GM19463 (cell line): Measurements from ENCODE around the gene NUDT16L1.

Source experiments
- ATAC-seq: cut with Tn5 transposase; IDR thresholded peaks from one replicate; pipeline ENCODE4 v1.9.1; 2021; ENCODE audit warnings: mild to moderate bottlenecking, moderate library complexity; ENCODE audit not compliant: unreplicated experiment

The NUDT16L1 gene

DNA sequence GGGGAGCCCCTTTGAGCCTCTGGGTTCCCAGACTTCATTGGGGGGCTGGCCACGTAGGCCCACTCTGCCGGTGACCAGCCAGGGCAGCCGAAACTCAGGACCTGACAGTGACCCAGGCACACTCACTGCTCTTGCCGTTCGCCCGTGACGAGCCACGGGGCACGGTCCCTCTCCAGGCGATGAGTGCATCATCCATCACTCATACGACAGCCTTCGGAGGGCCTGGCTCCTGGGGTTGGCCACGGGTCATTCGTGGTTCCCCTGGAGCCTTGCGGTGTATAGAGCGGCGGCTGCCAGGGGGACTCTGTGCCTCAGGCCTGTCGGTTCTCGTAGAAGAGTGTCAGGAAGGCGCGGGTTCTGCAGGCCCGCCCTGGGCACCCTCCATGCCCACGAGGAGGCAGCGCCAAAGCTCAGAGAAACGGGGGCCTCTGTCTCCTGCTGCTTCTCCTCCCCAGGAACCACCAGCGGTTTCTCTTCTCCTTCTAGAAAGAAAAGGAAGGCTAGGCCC lies 11.2 kb upstream of the NUDT16L1 start:
- ATAC-seq: no peak

DNA sequence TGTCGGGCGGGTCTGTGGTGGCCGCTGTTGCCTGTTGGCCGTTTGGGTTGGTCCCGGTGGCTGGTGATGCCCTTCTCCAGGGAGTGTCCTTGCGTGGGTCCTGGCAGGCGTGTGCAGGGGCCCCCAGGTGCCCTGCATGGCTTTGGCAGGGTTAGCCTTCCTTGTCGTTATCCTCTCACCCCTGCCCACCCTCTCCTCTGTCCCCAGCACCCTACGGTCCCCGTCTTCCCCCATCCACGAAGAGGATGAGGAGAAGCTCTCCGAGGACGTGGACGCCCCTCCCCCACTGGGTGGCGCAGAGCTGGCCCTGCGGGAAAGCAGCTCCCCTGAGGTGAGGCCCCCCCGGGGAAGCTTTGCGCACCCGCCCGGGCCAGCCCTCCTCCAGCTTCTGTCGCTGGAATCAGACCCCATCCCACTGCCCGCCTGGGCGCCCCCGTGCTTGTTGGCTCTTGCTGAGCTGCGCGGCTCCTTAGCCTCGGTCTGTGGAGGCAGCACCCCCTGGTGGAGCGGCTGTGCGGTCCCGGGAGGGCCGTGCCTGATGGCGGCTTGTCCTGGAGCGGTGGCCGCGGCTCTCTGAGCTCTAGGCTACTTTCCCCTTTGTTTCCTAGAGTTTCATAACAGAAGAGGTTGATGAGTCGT lies 10.6 kb upstream of the NUDT16L1 start:
- no peak for ATAC-seq

DNA sequence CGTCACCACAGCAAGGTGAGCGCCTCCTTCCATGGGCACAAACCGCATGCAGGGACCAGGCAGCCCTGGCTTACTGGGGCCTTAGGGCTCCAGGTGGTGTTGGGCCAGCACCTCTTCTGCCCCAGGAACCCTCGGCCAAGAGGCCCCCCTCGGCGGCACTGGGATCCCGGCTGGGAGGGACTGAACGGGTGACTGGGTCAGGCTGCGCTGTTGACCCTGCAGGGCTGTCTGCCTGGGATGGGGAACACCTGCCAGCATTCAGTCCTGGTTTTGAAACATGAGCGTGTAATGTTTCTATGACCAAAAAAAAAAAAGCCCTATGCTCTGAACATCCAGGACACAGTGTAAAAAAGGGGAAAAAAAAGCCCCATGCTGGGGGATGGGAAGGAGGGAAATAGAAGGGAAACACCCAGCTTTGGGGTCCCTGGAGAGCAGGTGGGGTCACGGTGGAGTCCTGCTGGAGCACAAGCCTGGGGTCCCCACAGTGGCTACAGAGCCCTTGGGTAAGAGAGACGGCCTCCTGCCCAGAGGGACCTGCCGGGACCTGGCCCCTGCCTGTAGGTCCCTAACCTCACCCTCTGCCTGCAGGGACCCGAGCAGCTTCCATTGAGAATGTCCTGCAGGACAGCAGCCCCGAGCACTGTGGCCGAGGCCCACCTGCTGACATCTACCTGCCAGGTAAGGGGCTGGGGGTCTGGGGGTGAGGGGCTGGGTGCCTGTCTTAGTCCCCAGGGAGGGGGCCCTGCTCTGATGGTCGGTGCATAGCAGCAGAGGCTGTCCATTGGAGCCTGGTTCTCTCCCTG lies 9.9 kb upstream of the NUDT16L1 start:
- ATAC-seq: no peak

DNA sequence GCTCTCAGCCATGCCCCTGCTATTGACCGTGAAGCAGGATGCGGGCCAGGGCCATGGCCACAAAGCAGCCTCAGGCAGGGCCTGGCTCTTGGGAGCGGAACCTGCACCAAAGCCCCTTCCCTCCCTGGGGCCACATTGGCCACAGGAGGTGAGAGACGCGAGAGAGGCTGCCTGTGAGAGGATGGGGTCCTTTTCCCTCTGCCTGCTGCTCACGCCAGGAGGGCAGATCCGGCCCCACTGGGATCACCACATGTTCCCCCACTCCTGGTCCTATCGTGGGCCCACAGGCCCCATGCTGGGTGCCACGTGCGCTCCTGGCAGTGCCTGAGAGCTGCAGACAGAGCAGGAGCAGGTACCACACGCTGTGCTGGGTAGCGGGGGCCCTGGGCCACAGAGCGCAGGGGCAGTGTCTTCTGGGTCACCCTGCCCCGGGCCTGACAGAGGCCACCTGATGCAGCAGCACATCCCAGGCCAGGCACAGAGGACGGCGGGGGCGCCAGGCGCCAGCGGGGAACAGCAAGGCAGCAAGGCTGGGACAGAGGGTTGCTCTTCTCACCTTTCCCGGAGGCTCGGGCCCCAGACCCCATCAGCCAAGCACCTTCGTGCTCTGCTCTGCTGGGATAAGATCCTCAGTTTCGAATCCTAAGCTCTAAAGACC lies 9.2 kb upstream of the NUDT16L1 start:
- ATAC-seq: no peak

DNA sequence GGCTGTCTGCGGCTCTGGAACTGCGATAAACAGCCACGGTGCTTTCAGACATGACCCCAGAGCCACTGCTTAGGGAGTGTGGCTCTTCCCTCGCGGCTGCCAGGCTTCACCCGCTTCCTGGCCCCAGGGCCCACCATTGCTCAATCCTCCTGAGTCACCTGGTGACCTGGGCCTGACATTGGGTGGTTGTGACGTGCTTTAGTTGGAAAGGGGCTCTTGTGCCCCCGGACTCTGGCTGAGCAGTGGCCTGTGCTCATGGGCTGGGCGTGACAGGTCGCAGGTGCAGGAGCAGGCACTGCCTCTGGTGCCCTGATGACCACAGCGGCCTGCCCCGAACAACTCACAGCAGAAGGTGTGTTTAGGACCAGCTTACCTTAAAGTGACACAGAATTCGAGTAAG lies 8.6 kb upstream of the NUDT16L1 start:
- ATAC-seq: no peak

DNA sequence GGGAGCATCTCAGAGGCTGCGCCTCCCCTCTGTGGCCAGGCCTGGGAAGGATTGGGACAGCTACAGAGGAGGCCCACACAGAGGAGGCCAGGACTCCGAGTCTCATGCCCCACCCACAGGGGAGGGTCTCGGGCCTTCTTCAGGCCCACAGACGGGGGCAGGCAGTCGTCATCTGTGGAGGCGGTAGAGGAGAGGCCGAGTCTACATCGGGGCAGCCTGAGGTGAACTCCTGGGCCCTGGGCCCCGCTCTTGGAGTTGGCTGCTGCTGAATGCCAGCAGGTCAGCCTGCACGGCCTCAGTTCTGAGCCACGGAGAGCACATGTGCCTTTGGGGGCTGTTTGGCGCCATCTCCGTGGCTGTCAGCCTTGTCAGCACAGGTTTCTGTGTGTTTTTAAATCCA lies 8.1 kb upstream of the NUDT16L1 start:
- no peak for ATAC-seq

DNA sequence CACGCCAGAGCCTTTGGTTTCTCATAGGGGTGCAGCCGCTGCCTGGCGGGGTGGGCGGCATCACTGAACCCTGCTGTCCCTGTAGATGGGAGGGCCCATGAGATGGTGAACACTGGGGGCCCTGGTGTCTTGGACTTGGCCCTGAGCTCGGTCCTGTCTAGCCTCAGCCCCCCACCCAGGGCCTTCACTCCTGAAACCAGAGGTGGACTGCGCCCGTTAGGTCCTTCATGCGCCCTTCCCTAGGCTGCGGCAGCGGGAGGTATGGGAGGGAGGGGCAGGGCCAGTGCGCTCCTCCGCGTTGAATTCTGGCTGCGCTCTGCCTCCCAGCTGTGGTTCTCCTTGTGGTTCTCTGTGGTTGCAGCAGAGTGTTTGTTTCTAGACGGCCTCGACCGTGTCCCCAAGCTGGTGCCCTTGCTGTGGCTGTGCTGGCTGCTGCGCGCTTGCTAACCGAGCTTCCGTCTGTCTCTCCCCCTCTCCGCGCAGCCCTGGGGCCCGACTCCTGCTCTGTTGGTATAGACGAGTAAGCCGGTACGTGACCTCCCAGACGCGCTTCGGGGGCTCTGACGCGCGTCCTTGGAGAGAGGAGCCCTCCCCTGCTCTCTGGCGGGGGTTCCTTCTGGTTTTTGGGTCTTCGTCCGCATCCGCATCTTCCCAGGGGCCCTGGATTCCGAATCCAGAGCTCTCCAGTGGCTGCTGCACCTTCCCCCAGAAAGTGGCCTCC lies 7.4 kb upstream of the NUDT16L1 start:
- no peak for ATAC-seq

DNA sequence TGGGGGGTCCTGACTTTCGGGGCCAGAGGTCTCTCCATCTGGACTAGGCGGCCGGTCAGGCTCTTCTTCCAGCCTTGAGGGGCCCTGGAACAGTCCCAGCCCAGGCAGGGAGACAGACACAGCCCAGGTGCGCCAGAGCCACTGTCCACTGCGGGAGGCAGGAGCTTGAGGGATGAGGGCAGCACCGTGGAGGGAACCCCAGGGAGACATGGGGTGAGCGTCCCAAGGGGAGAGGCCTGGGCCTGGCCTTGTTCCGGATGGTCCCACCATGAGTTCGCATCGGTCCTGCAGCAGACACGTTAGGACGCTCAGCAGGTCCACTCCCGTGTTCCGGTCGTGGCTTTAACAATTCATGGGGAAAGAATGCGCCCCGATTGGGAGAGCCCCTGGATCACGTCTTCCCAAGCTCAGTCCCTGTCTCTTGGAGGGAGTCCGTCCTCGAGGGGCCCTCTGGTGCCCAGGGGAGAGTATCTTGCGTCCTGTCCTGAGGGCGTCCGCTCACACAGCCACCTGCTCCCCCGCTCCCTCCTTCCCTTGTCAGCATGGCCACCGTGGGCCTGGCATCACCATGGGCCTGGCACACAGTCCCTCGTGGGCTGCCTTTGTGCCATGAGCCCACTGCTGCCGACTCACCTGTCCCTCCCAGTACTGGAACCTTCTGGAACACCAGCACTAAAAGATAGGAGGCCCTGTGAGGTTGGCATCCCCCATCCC lies 6.7 kb upstream of the NUDT16L1 start:
- ATAC-seq: no peak

DNA sequence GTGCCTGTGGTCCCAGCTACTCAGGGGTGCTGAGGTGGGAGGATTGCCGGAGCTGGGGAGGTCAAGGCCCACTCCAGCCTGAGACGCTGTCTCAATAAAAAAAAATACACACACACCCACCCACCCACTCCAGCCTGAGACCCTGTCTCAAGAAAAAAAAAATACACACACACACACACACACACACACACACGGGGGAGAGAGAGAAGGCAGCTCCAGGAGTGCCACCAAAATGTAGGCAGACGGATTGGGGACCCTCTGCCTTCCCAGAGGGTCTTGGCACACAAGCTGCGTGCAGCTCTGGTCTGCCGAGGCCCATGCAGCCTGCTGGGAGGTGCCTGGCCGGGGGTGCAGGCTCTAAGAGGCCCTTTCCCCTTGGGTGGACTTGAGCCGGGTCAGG lies 5.9 kb upstream of the NUDT16L1 start:
- ATAC-seq: no peak

DNA sequence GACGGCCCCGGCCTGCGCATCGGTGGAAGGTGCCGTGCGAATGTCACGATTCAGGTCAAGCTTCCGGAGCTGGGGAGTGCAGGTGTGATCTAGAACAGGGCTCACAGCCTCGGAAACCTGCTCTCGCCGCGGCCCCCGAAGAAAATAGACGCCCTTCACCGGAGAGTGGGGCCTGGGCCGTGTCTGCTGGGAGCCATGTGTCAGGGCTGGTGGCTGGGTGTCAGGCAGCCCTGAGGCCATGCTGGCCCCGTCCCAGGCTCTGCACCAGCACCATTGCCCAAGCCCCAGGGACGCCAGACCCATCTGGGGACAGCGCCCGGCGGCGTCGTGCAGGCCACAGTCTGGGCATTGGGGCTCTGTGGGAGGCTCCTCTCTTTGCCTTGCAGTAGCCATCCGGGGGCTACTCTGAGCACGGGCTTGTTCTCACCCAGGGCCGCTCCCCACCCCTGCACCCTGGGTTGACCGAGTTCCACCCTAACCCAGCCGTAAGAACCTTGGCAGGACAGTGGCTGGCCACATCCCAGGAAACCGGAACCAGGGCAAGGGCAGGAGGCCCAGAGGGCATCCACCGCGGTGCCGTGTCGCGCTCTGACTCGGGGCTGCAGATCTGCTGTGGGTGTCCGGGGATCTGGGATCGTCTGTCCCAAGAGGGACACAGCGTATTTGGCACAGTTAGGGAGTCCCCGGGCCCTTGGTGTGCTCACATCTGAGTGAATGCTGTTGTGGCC lies 5.3 kb upstream of the NUDT16L1 start:
- ATAC-seq: no peak

DNA sequence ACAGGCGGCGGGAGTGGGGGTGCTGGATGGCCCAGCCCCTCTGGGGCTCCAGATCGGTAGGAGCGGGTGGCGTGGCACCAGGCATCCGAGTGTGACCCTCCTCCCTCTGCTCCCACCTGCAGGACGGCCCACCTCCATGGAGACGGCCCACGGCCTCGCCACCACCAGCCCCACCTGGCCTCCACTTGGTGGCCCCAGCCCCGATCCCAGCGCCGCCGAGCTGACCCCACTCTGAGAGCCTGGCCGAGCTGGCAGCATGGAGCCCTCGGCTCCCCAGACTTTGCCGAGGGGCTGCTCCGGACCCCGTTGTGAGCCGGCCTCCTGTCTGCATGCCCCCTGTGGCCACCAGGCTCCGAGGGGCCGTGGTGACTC lies 4.7 kb upstream of the NUDT16L1 start:
- ATAC-seq: no peak

DNA sequence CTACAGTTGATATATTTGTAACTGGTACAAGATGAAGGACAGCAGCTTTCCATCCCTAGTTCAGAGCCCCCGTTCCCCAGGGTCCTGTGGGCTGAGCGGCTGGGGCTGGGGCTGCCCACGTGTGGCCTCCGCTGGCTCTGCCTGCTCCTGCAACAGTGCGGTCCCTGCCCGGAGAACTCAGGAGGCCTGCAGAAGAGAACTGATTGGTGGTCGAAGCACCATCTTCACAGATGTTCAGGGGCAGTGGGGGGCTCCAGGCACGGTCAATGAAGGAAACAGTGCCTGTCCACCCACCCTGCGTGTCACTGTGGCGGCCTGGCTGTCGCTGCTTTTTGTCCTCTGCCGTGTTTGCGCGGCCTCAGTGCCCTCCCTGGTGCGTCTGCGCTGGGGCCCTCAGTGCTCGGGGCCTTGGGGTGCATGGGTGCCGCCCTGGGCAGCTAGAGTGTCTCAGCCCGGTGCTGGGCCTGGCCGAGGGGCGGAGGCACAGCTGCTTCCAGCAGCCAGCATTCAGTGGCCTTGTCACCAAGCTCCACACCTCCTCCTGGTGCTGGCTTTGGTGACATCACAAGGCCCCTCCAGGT lies 4.2 kb upstream of the NUDT16L1 start:
- ATAC-seq: no peak

DNA sequence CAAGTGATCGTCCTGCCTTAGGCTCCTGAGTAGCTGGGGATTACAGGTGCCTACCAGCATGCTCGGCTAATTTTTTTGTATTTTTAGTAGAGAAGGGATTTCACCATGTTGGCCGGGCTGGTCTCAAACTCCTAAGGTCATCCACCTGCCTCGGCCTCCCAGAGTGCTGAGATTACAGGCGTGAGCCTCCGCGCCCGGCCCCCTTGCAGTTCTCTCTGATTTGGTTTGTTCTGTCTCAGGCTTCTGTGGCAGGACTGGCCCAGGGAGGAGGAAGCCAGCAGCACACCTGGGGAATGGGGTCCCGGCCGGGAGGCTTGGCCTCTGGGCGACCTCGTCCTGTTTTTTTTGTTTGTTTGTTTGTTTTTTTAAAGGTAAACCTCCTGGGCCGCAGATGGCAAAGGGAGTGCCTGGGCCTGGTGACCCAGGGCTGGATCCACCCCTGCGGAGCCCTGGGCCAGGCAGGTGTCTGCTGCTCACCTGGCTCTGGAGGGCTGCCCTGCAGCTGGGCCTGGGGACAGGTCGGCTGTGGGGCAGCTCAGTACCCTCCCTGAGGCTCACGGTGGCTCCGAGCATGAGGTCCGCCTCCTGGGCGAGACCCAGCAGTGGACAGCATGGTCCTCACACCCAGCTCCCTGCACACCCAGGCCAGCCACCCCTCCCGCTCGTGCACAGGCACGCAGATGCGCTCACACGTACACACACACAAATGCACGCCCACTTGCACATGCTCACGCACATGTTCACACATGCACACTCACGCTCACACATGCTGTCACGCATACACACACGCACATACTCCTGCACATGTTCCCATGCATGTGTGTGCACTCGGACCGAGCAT lies 3.3 kb upstream of the NUDT16L1 start:
- ATAC-seq: no peak

DNA sequence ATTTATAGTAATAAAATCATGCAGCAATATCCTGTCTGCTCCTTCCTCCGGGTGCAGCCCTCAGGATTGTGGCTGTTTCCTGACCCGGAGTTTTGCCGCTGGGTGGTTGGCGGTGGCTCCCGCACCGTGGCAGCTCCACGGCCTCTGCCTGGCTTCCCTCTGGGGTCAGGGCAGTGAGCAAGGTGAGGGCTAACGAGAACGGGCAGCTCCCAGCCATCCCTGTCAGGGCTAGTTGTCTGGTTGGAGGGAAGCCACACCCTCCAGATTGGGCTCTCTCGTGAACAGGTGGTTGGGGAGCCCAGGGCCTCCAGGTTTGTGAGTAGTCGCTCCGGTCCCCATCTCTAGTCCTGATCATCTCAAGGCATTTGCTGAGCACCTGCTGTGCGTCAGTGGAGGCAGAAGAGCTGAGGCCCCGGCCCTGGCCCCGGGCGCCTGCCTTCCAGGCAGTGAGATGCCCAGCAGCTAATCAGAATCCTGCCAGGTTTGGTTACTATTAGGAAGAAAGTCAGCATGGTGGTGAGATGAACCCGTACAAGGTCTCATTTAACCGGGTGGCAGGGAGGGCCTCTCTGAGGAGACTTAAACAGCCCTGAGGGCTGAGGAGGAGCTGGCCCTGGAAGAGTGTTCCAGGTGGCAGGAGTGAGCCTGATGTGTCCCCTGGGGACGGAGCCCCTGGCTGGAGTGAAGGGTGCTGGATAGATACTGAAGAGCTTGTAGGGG lies 2.3 kb upstream of the NUDT16L1 start:
- ATAC-seq: no peak

DNA sequence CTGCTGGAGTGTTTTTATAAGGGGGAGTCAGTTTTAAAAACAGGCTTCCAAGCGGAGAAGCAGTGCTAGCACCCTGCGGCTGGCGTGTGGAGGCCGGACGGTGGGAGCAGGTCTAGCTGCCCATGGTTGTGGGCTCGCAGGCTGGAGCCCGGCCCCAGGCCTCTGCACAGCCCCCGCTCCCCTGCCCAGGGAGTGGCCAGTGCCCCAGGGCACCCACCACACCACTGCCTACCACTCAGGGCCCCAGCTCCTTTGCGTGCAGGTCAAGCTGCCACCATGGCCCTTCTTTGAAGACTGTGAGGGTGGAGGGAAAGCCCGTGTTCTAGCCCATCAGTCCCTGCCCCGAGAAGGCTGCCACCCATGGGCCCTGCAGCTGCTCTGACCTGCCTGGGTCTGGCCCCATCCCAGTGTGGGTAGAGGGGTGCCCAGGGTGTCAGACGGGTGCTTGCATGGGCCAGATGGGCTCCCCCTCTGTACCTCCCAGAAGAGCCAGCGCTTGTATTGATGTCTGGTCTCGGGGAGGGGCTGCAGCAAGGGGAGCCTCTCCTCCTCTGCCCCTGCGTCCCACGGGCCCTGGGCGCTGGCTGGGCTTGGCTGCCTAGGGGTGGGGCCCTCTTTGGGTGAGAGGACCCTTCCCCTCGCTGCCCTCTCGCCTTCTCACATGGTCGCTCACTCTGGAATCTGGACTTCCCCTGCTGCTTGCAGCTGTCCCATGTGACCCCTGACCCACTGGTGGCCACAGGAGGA lies 1.5 kb upstream of the NUDT16L1 start:
- no peak for ATAC-seq

DNA sequence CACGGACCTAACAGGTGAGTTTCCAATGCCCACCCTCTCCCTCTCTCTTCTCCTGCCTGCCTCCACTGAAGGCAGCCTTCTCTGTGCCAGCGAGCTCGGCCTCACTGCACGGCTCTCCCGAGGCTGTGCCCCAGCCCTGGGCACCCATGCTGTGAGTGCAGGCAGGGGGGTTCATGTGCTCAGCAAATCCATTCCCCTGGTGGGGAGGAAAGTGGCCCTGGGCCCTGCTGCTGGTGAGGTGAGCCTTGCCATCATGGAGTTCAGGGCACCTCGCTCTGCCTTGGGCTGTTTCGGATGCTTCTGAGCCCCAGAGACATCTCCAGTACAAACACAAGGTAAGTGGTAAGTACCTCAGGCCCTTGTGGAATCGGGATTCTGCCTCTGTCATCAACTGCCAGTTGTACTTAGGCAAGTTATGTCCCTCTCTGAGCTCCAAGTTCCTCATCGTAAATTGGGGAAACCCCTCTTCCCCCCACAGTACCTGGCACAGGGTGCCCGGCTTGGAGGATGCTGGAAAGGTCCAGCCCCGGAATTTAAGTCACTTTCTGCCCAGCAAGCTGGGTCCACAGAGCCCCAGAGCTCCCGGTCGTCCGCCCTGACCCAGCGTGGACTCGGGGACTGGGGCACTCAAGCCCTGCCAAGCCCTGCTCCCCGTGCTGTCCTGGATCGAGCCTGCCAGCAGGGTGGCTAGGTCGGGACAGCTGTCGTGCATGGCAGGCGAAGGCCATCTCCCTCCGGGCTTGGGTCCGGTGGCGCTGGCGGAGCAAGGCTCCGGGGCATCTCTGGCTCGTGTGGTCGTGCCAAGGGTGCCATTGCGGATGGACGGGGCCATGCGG lies 684 bp upstream of the NUDT16L1 start:
- peak; percentile 2 for ATAC-seq
